OCI-LY1 (cell line): ENCODE measurements around the gene APOC4.

Source experiments
- CTCF ChIP-seq: fragments of 200-600 bp; sonication (generic), shearing (Covaris generic); IDR thresholded peaks from 2 replicates; pipeline ENCODE4 v1.5.1; 2017; ENCODE audit warnings: mild to moderate bottlenecking, antibody characterized with exemption, low read length, moderate library complexity, mixed read lengths
- EZH2 ChIP-seq: fragments of 200-600 bp; sonication (generic), shearing (Covaris generic); IDR thresholded peaks from 2 replicates; pipeline ENCODE4 v1.8.0; 2017; ENCODE audit warnings: borderline replicate concordance, mixed run types, mild to moderate bottlenecking, antibody characterized with exemption, low read length, moderate library complexity, mixed read lengths

DNA sequence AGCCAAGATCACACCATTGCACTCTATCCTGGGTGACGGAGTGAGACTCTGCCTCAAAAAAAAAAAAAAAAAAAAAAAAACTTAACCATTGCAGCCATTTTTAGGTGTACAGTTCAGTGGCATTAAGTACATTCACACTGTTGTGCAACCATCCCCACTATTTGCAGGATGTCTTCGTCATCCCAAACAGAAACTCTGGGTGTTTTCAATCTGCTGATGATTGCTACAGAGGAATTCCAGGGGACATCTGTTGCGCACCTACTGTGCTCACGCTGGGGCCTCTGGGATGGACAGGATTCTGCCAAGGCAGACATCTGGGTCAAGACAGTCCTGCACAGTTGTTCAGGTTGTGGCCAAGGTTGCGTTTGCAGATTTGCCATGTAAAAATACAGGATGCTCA lies 2.4 kb upstream of the APOC4 start:
- TF ChIP-seq EZH2 = no peak
- no peak for TF ChIP-seq CTCF
